K562 (cell line): ENCODE measurements around the gene NFATC3.

Experiments used
- E2F5 ChIP-seq: sonication (generic); formaldehyde crosslinking; IDR thresholded peaks from 2 replicates; pipeline ENCODE4 v1.8.0; 2022; ENCODE audit warnings: mild to moderate bottlenecking, missing genetic modification reagents
- TAF1 ChIP-seq: IDR thresholded peaks from 2 replicates; pipeline ENCODE4 v1.6.1; 2011; ENCODE audit warnings: mild to moderate bottlenecking, low read length, moderate library complexity; ENCODE audit not compliant: insufficient read depth, control insufficient read depth, severe bottlenecking; ENCODE audit errors: extremely low read depth
- ZNF282 ChIP-seq: sonication (generic); formaldehyde crosslinking; IDR thresholded peaks from 2 replicates; pipeline ENCODE4 v1.8.1; 2023; ENCODE audit warnings: missing genetic modification reagents

GRCh38 chr16:68252383-68252782, 167.2 kb downstream of the NFATC3 start:
- TF ChIP-seq E2F5 (CRISPR knock-in tag) (no peak), TAF1 (no peak), ZNF282 (CRISPR knock-in tag) (no peak)
